HG02970 (cell line): ENCODE results near the gene HES3.

Experiments
- ATAC-seq: cut with Tn5 transposase; IDR thresholded peaks from one replicate; pipeline ENCODE4 v1.9.1; 2021; ENCODE audit warnings: mild to moderate bottlenecking, moderate library complexity, moderate number of reproducible peaks; ENCODE audit not compliant: unreplicated experiment, low FRiP score

The HES3 gene

GRCh38 chr1:6276811-6277555 is 33.0 kb downstream of the HES3 start:
- ATAC-seq = no peak

- ATAC-seq = no peak
Measured at GRCh38 chr1:6278263-6278662, 34.3 kb downstream of the HES3 start.

GRCh38 chr1:6279066-6279465 is 35.1 kb downstream of the HES3 start:
- ATAC-seq = no peak

GRCh38 chr1:6279613-6280383 is 35.8 kb downstream of the HES3 start:
- ATAC-seq = no peak

- no peak for ATAC-seq
Measured at GRCh38 chr1:6280761-6281451, 36.9 kb downstream of the HES3 start.

GRCh38 chr1:6281511-6282402 is 37.8 kb downstream of the HES3 start:
- ATAC-seq = no peak

- no peak for ATAC-seq
Measured at GRCh38 chr1:6282577-6283270, 38.7 kb downstream of the HES3 start.

- ATAC-seq = no peak
Measured at GRCh38 chr1:6285336-6285735, 41.4 kb downstream of the HES3 start.

- ATAC-seq = no peak
Measured at GRCh38 chr1:6286266-6286665, 42.3 kb downstream of the HES3 start.

GRCh38 chr1:6287029-6287428 is 43.0 kb downstream of the HES3 start:
- ATAC-seq = no peak

- ATAC-seq = no peak
Measured at GRCh38 chr1:6287431-6287886, 43.5 kb downstream of the HES3 start.

- no peak for ATAC-seq
Measured at GRCh38 chr1:6288026-6288425, 44.0 kb downstream of the HES3 start.

- no peak for ATAC-seq
Measured at GRCh38 chr1:6288665-6289064, 44.7 kb downstream of the HES3 start.

- ATAC-seq = no peak
Measured at GRCh38 chr1:6292102-6292501, 48.1 kb downstream of the HES3 start.

- ATAC-seq = no peak
Measured at GRCh38 chr1:6294080-6294889, 50.3 kb downstream of the HES3 start.

- no peak for ATAC-seq
Measured at GRCh38 chr1:6294890-6295556, 51.0 kb downstream of the HES3 start.
